VCaP (cell line): ENCODE data around the gene CADM2.

Experiments
- H3K27ac ChIP-seq: fragments of 450-650 bp; 2 replicates; pipeline ENCODE4 v1.5.1; 2017
- CTCF ChIP-seq: fragments of 450-650 bp; conservative IDR thresholded peaks from 2 replicates; pipeline ENCODE4 v1.5.1; 2017; ENCODE audit warnings: mild to moderate bottlenecking, moderate library complexity

The CADM2 gene

GRCh38 chr3:85903434-85903833 lies 944.6 kb downstream of the CADM2 start:
- no peak overlapping the region for H3K27ac ChIP-seq
- no peak for TF ChIP-seq CTCF

- no peak for TF ChIP-seq CTCF
- no peak overlapping the region for H3K27ac ChIP-seq
Measured at GRCh38 chr3:85912980-85913379, 954.2 kb downstream of the CADM2 start.

DNA sequence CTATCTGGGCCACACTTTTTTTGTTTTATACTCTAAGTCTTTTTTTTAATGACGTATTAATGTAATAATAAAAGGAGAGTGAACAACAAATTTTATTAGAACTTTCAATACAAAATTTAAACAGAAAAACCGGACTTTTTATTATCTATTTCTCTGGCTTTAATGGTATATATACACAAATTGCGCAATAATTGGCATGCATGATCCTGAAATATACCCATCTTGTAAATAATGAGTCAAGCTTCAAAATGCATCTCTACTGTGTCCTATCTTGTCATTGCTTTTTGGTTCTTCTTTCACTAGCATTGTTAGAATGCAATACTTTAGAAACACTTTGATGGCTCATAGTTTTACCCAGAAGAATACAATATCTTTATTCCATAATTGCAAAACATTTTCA lies 963.6 kb downstream of the CADM2 start:
- no peak for TF ChIP-seq CTCF
- no peak overlapping the region for H3K27ac ChIP-seq

DNA sequence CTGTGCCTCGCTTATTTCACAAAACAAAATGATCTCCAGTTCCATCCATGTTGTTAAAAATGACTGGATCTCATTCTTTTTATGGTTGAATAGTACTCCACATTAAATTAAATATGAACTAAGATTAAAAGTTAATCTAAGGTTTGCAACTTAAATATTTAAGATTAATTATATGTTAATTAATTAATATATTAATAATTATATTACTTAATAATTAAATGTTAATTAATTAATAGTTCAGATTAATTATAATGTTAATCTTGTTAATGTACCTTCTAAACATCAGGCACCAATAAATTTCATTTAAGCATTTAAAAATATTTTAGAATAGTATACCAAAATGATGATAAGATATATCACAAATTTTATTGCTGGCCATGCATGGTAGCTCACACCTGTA lies 971.9 kb downstream of the CADM2 start:
- H3K27ac ChIP-seq, result no peak overlapping the region
- no peak for TF ChIP-seq CTCF

DNA sequence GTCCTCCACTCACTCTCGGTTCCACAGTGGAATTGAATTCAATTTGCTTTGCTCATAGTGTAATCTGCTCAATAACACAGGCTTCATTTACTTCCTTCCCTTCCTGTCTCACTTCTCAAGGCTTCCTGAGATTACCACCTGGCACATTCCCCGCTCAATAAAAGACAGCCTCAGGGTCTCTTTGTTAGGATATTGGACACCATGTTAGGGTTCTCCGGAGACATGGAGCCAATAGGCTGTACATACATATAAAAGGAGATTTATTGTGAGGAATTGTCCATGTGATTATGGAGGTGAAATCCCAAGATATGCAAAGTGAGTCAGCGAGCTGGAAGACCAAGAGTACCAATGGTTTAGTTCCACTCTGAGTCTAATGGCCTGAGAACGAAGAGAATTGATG lies 974.5 kb downstream of the CADM2 start:
- H3K27ac ChIP-seq, result no peak overlapping the region
- TF ChIP-seq CTCF, result no peak

DNA sequence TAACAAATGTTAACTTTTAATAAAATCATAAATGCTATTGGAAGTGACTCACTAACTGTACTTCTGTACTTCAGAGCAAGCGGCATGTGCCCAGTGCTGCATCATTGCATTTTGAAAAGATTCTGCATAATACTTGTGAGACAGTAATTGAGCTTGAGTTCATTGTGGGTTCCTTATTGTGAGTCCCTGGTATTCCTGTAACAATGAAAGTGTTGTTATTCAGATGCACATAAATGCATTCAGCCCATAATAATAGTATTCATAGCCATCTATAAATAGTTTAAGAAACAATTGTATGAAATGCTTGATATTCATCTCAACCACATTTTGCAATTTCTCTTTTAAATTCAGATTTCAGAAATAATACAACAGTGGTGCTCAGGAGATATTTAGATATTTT lies 976.4 kb downstream of the CADM2 start:
- H3K27ac ChIP-seq, result no peak overlapping the region
- TF ChIP-seq CTCF, result no peak

DNA sequence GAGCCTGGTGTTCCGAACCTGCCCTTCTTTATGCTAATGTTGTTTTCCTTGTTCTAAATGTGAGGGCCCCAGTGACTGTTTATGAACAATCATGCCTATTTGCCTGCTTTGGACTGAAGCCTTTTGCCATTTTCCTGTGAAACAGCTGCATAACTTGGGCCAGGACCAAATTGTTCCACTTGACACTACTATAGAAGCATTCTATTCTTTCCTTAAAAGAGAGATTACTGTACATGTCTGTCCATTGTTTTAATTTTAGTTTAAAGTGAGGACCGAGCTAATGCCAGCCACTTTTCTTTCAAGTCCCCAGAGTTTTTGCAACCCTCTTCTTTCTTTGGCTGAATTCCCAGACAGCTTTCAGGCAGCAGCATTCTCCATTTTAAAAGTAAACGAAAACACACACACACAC lies 980.3 kb downstream of the CADM2 start:
- no peak for TF ChIP-seq CTCF
- no peak overlapping the region for H3K27ac ChIP-seq

DNA sequence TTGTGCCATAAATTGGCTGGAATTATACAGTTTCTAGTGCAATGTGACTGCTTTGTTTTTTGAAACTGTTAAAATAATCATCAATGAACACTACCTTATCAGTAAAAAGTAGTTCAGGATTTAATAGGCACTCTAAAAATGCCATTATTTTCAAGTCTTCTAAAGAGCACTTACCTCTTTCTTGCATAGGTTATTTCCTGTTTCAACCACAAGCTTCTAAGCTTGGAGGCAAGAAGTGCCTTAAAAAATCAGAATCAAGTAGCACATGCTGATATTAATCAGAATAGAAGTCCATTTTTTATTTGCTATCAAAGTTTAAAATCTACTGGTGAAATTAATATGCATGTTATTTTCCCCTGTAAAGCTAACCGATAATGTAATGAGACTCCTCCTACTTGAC lies 991.6 kb downstream of the CADM2 start:
- no peak for TF ChIP-seq CTCF
- H3K27ac ChIP-seq, result no peak overlapping the region
